Measurements from ENCODE around the gene TRRAP. TPM values are rescaled to one million over a fixed set of nuclear protein-coding genes. Genes with fewer than 3 reads are reported as not detected.

TRRAP gene
- total RNA-seq, 2 experiments from 2014 or later = 44.3 to 48.7 TPM

- ChIA-PET CTCF (no interaction called here), POLR2A (no interaction called here)
- peak; percentile 31 for DNase-seq
- Mint-ChIP-seq H3K27me3 (no peaks in the 10 kb centered on the region), H3K4me3 (no peak overlapping the region), H3K27ac (peak overlapping the region; percentile 56), H3K36me3 (peaks cover 44% of the 10 kb centered on the region), H3K9me3 (no peaks in the 10 kb centered on the region), H3K4me1 (ENCODE audit: low read depth) (peaks cover 9% of the 10 kb centered on the region)
- intact Hi-C loops (cut with micrococcal nuclease) = no loop called here
These were observed 117.8 kb downstream of the TRRAP start for GRCh38 chr7:98996150-98996552.

DNA sequence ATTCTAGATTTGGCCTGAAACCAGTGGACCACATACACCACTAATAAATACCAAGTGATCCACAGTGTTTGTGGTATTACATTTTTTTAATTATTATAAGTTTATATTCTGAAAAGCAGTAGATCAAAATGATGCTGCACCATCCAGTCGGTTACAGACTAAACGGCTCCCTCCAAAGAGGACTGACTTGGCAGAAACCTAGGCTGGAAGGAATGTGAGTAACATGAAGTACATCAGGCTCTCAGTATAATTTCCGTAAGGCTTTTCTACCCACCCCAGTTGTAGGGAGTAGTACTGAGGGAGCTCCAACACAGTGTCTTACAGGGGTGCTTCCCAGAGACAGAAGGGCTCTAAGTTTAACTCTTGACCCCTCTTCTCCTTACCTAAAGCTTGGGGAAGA is 119.5 kb downstream of the TRRAP start:
- no peaks in the 10 kb centered on the region for H3K27me3 Mint-ChIP-seq
- ChIA-PET CTCF (interaction anchor here (0.8 kb wide), 1 partner anchor 67 kb away, joined by 4 read pairs; no protein-coding TSS in a partner anchor), POLR2A (no interaction called here)
- no peak overlapping the region for H3K27ac Mint-ChIP-seq
- H3K4me1 Mint-ChIP-seq (ENCODE audit: low read depth) = peaks cover 9% of the 10 kb centered on the region
- no peak overlapping the region for H3K4me3 Mint-ChIP-seq
- intact Hi-C loops (cut with micrococcal nuclease) = no loop called here
- DNase-seq = no peak
- H3K36me3 Mint-ChIP-seq = peaks cover 34% of the 10 kb centered on the region
- H3K9me3 Mint-ChIP-seq = no peaks in the 10 kb centered on the region

- CTCF ChIA-PET = no interaction called here
- Mint-ChIP-seq H3K4me1 (ENCODE audit: low read depth) (peaks cover 9% of the 10 kb centered on the region), H3K36me3 (peaks cover 37% of the 10 kb centered on the region), H3K27me3 (no peaks in the 10 kb centered on the region), H3K27ac (no peak overlapping the region), H3K9me3 (no peaks in the 10 kb centered on the region), H3K4me3 (no peak overlapping the region)
- POLR2A ChIA-PET = no interaction called here
- no peak for DNase-seq
- intact Hi-C loops (cut with micrococcal nuclease) = no loop called here
These were observed 120.7 kb downstream of the TRRAP start for GRCh38 chr7:98998821-98999725.

- Mint-ChIP-seq H3K4me3 (no peak overlapping the region), H3K9me3 (no peaks in the 10 kb centered on the region), H3K4me1 (ENCODE audit: low read depth) (peaks cover 9% of the 10 kb centered on the region), H3K27me3 (no peaks in the 10 kb centered on the region), H3K36me3 (peaks cover 35% of the 10 kb centered on the region), H3K27ac (no peak overlapping the region)
- CTCF ChIA-PET = no interaction called here
- no peak for DNase-seq
- POLR2A ChIA-PET = no interaction called here
- intact Hi-C loops (cut with micrococcal nuclease) = no loop called here
These were observed 122.0 kb downstream of the TRRAP start for GRCh38 chr7:99000196-99000903.

- H3K4me3 Mint-ChIP-seq = no peak overlapping the region
- peaks cover 4% of the 10 kb centered on the region for H3K4me1 Mint-ChIP-seq (ENCODE audit: low read depth)
- POLR2A ChIA-PET = no interaction called here
- intact Hi-C loops (cut with micrococcal nuclease) = no loop called here
- peaks cover 35% of the 10 kb centered on the region for H3K36me3 Mint-ChIP-seq
- CTCF ChIA-PET = no interaction called here
- H3K9me3 Mint-ChIP-seq = no peaks in the 10 kb centered on the region
- DNase-seq = no peak
- no peak overlapping the region for H3K27ac Mint-ChIP-seq
- no peaks in the 10 kb centered on the region for H3K27me3 Mint-ChIP-seq
These were observed 122.7 kb downstream of the TRRAP start for GRCh38 chr7:99000904-99001465.

- Mint-ChIP-seq H3K4me3 (no peak overlapping the region), H3K9me3 (no peaks in the 10 kb centered on the region), H3K27me3 (no peaks in the 10 kb centered on the region), H3K36me3 (peaks cover 37% of the 10 kb centered on the region), H3K27ac (no peak overlapping the region), H3K4me1 (ENCODE audit: low read depth) (no peaks in the 10 kb centered on the region)
- intact Hi-C loops (cut with micrococcal nuclease) = no loop called here
- ChIA-PET CTCF (no interaction called here), POLR2A (no interaction called here)
- DNase-seq = no peak
These were observed 123.3 kb downstream of the TRRAP start for GRCh38 chr7:99001482-99002147.

DNA sequence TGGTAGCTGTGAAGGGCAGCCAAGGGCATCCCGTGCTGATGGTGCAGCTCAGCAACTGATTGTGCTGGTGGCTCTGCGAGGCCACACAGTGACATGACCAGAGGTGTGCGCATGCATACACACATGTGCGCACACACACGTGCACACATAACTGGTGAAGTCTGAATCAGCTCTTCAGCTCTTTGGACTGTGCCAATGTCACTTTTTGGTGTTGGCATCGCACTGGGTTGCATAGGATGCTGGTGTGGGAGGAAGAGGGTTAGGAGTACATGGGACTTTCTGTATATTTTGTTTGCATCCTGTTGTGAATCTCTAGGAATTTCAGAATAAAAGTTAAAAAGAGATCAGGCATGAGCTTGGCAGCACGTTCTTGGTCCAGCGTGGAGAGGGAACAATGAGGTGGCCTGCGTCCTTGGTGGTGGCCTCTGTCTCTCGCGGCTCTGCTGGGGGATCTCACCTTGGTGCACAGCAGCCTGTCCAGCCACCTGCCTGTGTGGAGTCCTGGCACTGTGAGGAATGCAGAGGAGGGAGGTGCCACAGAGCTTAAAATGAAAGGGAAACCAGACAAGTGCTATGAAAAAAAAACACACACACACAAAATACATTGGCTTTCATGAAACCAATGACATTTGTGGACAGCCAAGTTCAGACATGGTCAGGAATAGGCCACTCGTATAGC is 124.0 kb downstream of the TRRAP start:
- ChIA-PET POLR2A (no interaction called here), CTCF (no interaction called here)
- Mint-ChIP-seq H3K4me1 (ENCODE audit: low read depth) (no peaks in the 10 kb centered on the region), H3K4me3 (no peak overlapping the region), H3K36me3 (peaks cover 40% of the 10 kb centered on the region), H3K27ac (peak overlapping the region; percentile 15), H3K9me3 (no peaks in the 10 kb centered on the region), H3K27me3 (no peaks in the 10 kb centered on the region)
- intact Hi-C loops (cut with micrococcal nuclease) = no loop called here
- no peak for DNase-seq

DNA sequence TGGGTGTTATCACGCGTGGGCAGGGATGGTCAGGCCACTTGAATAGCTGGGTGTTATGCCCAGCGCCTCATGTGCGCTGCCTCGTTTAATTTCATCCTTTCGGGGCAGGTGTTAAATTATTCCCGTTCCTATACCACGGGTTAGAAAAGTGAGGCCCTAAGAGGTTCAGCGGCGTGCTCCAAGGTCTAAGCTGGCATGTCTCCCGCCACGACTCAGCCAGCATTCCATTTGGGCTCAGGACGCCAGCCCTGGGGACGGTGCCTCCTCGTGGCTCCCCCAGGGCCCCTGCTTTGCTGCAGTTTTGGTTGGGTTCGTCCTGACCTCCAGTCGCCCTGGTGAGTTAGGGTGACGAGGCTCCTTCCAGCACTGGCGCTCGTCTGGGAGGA is 124.5 kb downstream of the TRRAP start:
- ChIA-PET CTCF (no interaction called here), POLR2A (no interaction called here)
- peaks cover 38% of the 10 kb centered on the region for H3K36me3 Mint-ChIP-seq
- no peak overlapping the region for H3K27ac Mint-ChIP-seq
- no peaks in the 10 kb centered on the region for H3K9me3 Mint-ChIP-seq
- H3K27me3 Mint-ChIP-seq = no peaks in the 10 kb centered on the region
- H3K4me3 Mint-ChIP-seq = no peak overlapping the region
- DNase-seq = no peak
- intact Hi-C loops (cut with micrococcal nuclease) = no loop called here
- H3K4me1 Mint-ChIP-seq (ENCODE audit: low read depth) = no peaks in the 10 kb centered on the region

DNA sequence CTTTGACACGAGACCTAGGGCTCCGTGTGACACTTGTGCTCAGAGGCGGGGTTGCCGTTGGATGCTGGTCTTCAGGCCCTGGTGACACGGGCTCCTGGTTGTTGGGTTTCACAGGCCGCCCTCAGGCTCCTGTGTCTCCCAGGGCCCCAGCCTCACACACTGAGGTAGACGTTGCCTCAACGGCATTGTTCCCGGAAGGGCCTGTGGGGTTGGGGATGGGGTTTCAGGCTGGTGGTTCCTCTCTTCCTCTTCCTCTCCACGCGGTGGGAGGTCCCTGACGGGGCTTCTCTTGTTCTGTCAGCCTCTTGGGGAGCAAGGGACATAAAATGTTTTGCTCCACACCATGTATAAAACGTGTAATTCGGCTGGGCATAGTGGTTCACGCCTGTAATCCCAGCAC is 125.1 kb downstream of the TRRAP start:
- POLR2A ChIA-PET = no interaction called here
- H3K4me3 Mint-ChIP-seq = no peak overlapping the region
- no peak for DNase-seq
- peaks cover 43% of the 10 kb centered on the region for H3K36me3 Mint-ChIP-seq
- no peak overlapping the region for H3K27ac Mint-ChIP-seq
- no peaks in the 10 kb centered on the region for H3K9me3 Mint-ChIP-seq
- H3K27me3 Mint-ChIP-seq = no peaks in the 10 kb centered on the region
- no peaks in the 10 kb centered on the region for H3K4me1 Mint-ChIP-seq (ENCODE audit: low read depth)
- intact Hi-C loops (cut with micrococcal nuclease) = no loop called here
- CTCF ChIA-PET = no interaction called here

- CTCF ChIA-PET = no interaction called here
These were observed 125.9 kb downstream of the TRRAP start for GRCh38 chr7:99004216-99004615.

GRCh38 chr7:99004781-99005500 is 126.6 kb downstream of the TRRAP start:
- Mint-ChIP-seq H3K4me3 (no peak overlapping the region), H3K4me1 (ENCODE audit: low read depth) (no peaks in the 10 kb centered on the region), H3K36me3 (peaks cover 41% of the 10 kb centered on the region), H3K9me3 (no peaks in the 10 kb centered on the region), H3K27ac (no peak overlapping the region), H3K27me3 (no peaks in the 10 kb centered on the region)
- ChIA-PET CTCF (interaction anchor here (1.7 kb wide), 1 partner anchor 35 kb away, joined by 4 read pairs; no protein-coding TSS in a partner anchor), POLR2A (no interaction called here)
- DNase-seq = no peak
- intact Hi-C loops (cut with micrococcal nuclease) = no loop called here

More at GRCh38 chr7:99004216-99004615, 125.9 kb downstream of the TRRAP start:
- no peaks in the 10 kb centered on the region for H3K27me3 Mint-ChIP-seq
- no peak for DNase-seq
- intact Hi-C loops (cut with micrococcal nuclease) = no loop called here
- POLR2A ChIA-PET = no interaction called here
- no peaks in the 10 kb centered on the region for H3K9me3 Mint-ChIP-seq
- H3K4me3 Mint-ChIP-seq = no peak overlapping the region
- no peaks in the 10 kb centered on the region for H3K4me1 Mint-ChIP-seq (ENCODE audit: low read depth)
- no peak overlapping the region for H3K27ac Mint-ChIP-seq
- peaks cover 45% of the 10 kb centered on the region for H3K36me3 Mint-ChIP-seq
